Neural cell (in vitro differentiated cells): ENCODE measurements around the gene SLC35E4.

Source experiments
- EP300 ChIP-seq: fragments of 450-650 bp; conservative IDR thresholded peaks from 2 replicates; pipeline ENCODE4 v1.6.1; 2014; ENCODE audit warnings: antibody characterized with exemption, mild to moderate bottlenecking, moderate library complexity; ENCODE audit not compliant: poor library complexity, severe bottlenecking
- EZH2 ChIP-seq: fragments of 200-600, 300-800 bp; shearing (Covaris generic), sonication (generic); IDR thresholded peaks from 2 replicates; pipeline ENCODE4 v1.6.1; 2014; ENCODE audit warnings: antibody characterized with exemption, low read length, borderline replicate concordance, mild to moderate bottlenecking; ENCODE audit not compliant: insufficient read depth, poor library complexity, severe bottlenecking
- MXI1 ChIP-seq: fragments of 450-650 bp; conservative IDR thresholded peaks from 2 replicates; pipeline ENCODE4 v1.6.1; 2014; ENCODE audit warnings: antibody characterized with exemption, mild to moderate bottlenecking; ENCODE audit not compliant: poor library complexity, severe bottlenecking
- POLR2AphosphoS5 ChIP-seq: IDR thresholded peaks from 2 replicates; pipeline ENCODE4 v1.6.1; 2012
- REST ChIP-seq: IDR thresholded peaks from 2 replicates; pipeline ENCODE4 v1.6.1; 2012; ENCODE audit warnings: borderline replicate concordance
- SMC3 ChIP-seq: fragments of 450-650 bp; conservative IDR thresholded peaks from 2 replicates; pipeline ENCODE4 v1.6.1; 2014; ENCODE audit warnings: antibody characterized with exemption, mild to moderate bottlenecking, moderate library complexity; ENCODE audit not compliant: poor library complexity
- TF ChIP-seq, protein P1 (sequence below): fragments of 450-650 bp; IDR thresholded peaks from 2 replicates; pipeline ENCODE4 v1.5.1; 2014; ENCODE audit warnings: antibody characterized with exemption, mild to moderate bottlenecking, moderate library complexity; ENCODE audit not compliant: poor library complexity, severe bottlenecking

DNA sequence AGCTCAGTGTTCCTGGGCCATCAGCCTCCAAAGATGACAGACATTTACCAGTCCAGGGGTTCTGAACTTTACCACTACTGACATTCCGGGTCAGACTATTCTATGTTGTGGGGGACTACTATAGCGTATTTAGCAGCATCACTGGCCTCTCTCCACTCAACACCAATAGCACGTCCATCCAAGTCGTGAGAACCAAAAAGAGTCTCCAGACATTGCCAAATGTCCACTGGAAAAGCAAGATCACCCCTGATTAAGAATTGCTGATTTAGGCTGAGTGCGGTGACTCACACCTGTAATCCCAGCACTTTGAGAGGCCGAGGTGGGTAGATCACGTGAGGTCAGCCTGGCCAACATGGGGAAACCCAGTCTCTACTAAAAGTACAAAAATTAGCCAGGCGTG lies 49.2 kb upstream of the SLC35E4 start:
- TF ChIP-seq, protein P1, sequence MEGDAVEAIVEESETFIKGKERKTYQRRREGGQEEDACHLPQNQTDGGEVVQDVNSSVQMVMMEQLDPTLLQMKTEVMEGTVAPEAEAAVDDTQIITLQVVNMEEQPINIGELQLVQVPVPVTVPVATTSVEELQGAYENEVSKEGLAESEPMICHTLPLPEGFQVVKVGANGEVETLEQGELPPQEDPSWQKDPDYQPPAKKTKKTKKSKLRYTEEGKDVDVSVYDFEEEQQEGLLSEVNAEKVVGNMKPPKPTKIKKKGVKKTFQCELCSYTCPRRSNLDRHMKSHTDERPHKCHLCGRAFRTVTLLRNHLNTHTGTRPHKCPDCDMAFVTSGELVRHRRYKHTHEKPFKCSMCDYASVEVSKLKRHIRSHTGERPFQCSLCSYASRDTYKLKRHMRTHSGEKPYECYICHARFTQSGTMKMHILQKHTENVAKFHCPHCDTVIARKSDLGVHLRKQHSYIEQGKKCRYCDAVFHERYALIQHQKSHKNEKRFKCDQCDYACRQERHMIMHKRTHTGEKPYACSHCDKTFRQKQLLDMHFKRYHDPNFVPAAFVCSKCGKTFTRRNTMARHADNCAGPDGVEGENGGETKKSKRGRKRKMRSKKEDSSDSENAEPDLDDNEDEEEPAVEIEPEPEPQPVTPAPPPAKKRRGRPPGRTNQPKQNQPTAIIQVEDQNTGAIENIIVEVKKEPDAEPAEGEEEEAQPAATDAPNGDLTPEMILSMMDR: no peak
- TF ChIP-seq SMC3: no peak
- no peak for TF ChIP-seq EZH2
- TF ChIP-seq EP300: no peak
- TF ChIP-seq REST: no peak
- TF ChIP-seq POLR2AphosphoS5: no peak
- no peak for TF ChIP-seq MXI1
